B cell (primary cell): ENCODE results near the gene ASTN2. TPM values are rescaled to one million over a fixed set of nuclear protein-coding genes. Genes with fewer than 3 reads are reported as not detected.

Experiments used
- ATAC-seq: fragments of 200-7000 bp; cut with Tn5 transposase; one replicate; pipeline ENCODE4 v1.10.0; 2021; ENCODE audit warnings: low read depth, mild to moderate bottlenecking, moderate number of reproducible peaks, moderate library complexity
- CTCF ChIA-PET: fragments of 350-600 bp; sonication (Branson Sonifier 250); formaldehyde crosslinking; loops from one replicate; lab custom pipeline; 2021; ENCODE audit warnings: antibody characterized with exemption, inconsistent platforms; lab: Charles Lee
- POLR2A ChIA-PET: fragments of 350-600 bp; sonication (Branson Sonifier 250); formaldehyde crosslinking; loops from one replicate; lab custom pipeline; 2021; ENCODE audit warnings: antibody characterized with exemption; lab: Charles Lee
- DNase-seq: peaks from one replicate; pipeline ENCODE4 v3.0.0; 2013
- H2AFZ ChIP-seq: 2 replicates; pipeline ENCODE4 v1.6.1; 2012; ENCODE audit warnings: mild to moderate bottlenecking, low read depth, low read length; ENCODE audit not compliant: insufficient read depth, poor library complexity, severe bottlenecking
- H3K27ac ChIP-seq, 2 donors: 1 replicate in 1 of 2; 2 replicates in 1 of 2; pipeline ENCODE4 v1.5.1; 2012 to 2013; ENCODE audit warnings: low read length in 2 of 2, mild to moderate bottlenecking in 2 of 2, moderate library complexity in 1 of 2
- H3K27me3 ChIP-seq, 4 experiments: fragments of 200-600 bp in 1 of 4; sonication (generic) in 1 of 4; replicated peaks in 1 of 4; 1 replicate in 2 of 4; 2 replicates in 2 of 4; pipeline versions ENCODE4 v1.6.1 to v1.7.0; 2013 to 2016; ENCODE audit warnings: low read length in 3 of 4, mild to moderate bottlenecking in 2 of 4, mixed read lengths in 1 of 4, moderate library complexity in 1 of 4; ENCODE audit not compliant: insufficient read depth in 4 of 4, control insufficient read depth in 3 of 4; ENCODE audit errors: control extremely low read depth in 1 of 4
- H3K36me3 ChIP-seq, 2 experiments: replicated peaks in 1 of 2; 1 replicate in 1 of 2; 2 replicates in 1 of 2; pipeline versions ENCODE4 v1.6.1 to v1.7.1; 2013; ENCODE audit warnings: low read length in 1 of 2; ENCODE audit not compliant: insufficient read depth in 2 of 2, control insufficient read depth in 1 of 2; ENCODE audit errors: control extremely low read depth in 1 of 2, extremely low read depth in 1 of 2
- H3K4me1 ChIP-seq, 2 donors: fragments of 200-600 bp in 1 of 2; sonication (generic) in 1 of 2; 1 replicate in 1 of 2; 2 replicates in 1 of 2; pipeline versions ENCODE4 v1.5.1 to v1.6.1; 2013 to 2017; ENCODE audit warnings: low read length in 2 of 2; ENCODE audit not compliant: control insufficient read depth in 2 of 2, insufficient read depth in 2 of 2
- H3K4me2 ChIP-seq: replicated peaks from 2 replicates; pipeline ENCODE3; 2012; ENCODE audit warnings: mild to moderate bottlenecking, low read depth, low read length; ENCODE audit not compliant: poor library complexity, severe bottlenecking
- H3K4me3 ChIP-seq, 5 experiments: fragments of 200-600 bp in 1 of 5; sonication (generic) in 1 of 5; 1 replicate in 3 of 5; 2 replicates in 2 of 5; pipeline versions ENCODE4 v1.5.1 to v1.7.0; 2011 to 2016; ENCODE audit warnings: low read length in 4 of 5, mild to moderate bottlenecking in 4 of 5, low read depth in 2 of 5, control low read depth in 1 of 5, moderate library complexity in 1 of 5; ENCODE audit not compliant: insufficient read depth in 1 of 5; ENCODE audit errors: control extremely low read depth in 1 of 5, extremely low read depth in 1 of 5
- H3K79me2 ChIP-seq: fragments of 200-600 bp; sonication (generic); one replicate; pipeline ENCODE4 v1.6.0; 2016; ENCODE audit warnings: low read length; ENCODE audit not compliant: control insufficient read depth, insufficient read depth
- H3K9ac ChIP-seq: fragments of 200-600 bp; sonication (generic); 2 replicates; pipeline ENCODE4 v1.6.1; 2017; ENCODE audit warnings: mild to moderate bottlenecking, low read length, moderate library complexity
- H3K9me3 ChIP-seq, 3 donors: one replicate each; pipeline versions ENCODE4 v1.6.1 to v1.7.1; 2013; ENCODE audit warnings: low read length in 2 of 3; ENCODE audit not compliant: control insufficient read depth in 2 of 3, insufficient read depth in 1 of 3; ENCODE audit errors: control extremely low read depth in 1 of 3
- H4K20me1 ChIP-seq: 2 replicates; pipeline ENCODE4 v1.6.0; 2012; ENCODE audit warnings: mild to moderate bottlenecking, low read length; ENCODE audit not compliant: insufficient read depth, control insufficient read depth, poor library complexity, severe bottlenecking
- H3K27ac Mint-ChIP-seq: one replicate; pipeline ENCODE4 v1.8.0; 2021; ENCODE audit warnings: mixed read lengths
- H3K27me3 Mint-ChIP-seq: one replicate; pipeline ENCODE4 v1.8.0; 2021; ENCODE audit warnings: mixed read lengths
- H3K4me1 Mint-ChIP-seq: one replicate; pipeline ENCODE4 v1.8.0; 2021; ENCODE audit warnings: mixed read lengths
- H3K4me3 Mint-ChIP-seq: one replicate; pipeline ENCODE4 v1.8.0; 2021; ENCODE audit warnings: mixed read lengths
- H3K9me3 Mint-ChIP-seq: one replicate; pipeline ENCODE4 v1.8.0; 2022; ENCODE audit warnings: mixed read lengths; ENCODE audit not compliant: insufficient read depth
- EZH2 ChIP-seq: IDR thresholded peaks from 2 replicates; pipeline ENCODE4 v1.6.1; 2012; ENCODE audit warnings: borderline replicate concordance, low read depth, mild to moderate bottlenecking, moderate library complexity, low read length; ENCODE audit not compliant: insufficient read depth, poor library complexity, severe bottlenecking
- WGBS: methylation state at CpG from one replicate; pipeline ENCODE4 v1.1.5; 2013; ENCODE audit warnings: missing lambda C conversion rate; ENCODE audit not compliant: insufficient coverage; 5-methylcytosine and 5-hydroxymethylcytosine counted together
- intact Hi-C: fragments of 100-400 bp; cut with micrococcal nuclease; formaldehyde crosslinking; loops from one replicate; pipeline ENCODE4 v1.10.0; 2022
- polyA plus RNA-seq: library from polyadenylated mRNA; depleted of rRNA; stranded (reverse); fragments of >200 nt; gene quantifications from 2 replicates; pipeline ENCODE4 v1.2.3, GENCODE V29; 2012
- total RNA-seq, 2 donors: library from RNA; stranded (reverse); fragments of 120-200 nt in 1 of 2; gene quantifications; 1 replicate in 1 of 2; 2 replicates in 1 of 2; pipeline versions ENCODE4 v1.2.3 to v1.2.4, GENCODE V29; 2013 to 2022
- TF ChIP-seq, protein P1 (sequence below): fragments of 200-600 bp; IDR thresholded peaks from one replicate; pipeline ENCODE4 v1.8.0; 2022; ENCODE audit warnings: antibody characterized with exemption, mild to moderate bottlenecking

ASTN2 gene
- total and polyA plus RNA-seq, 2 donors (not counting 1 experiment from before 2014, with no cell fraction given) = 1.2 to 3.6 TPM

DNA sequence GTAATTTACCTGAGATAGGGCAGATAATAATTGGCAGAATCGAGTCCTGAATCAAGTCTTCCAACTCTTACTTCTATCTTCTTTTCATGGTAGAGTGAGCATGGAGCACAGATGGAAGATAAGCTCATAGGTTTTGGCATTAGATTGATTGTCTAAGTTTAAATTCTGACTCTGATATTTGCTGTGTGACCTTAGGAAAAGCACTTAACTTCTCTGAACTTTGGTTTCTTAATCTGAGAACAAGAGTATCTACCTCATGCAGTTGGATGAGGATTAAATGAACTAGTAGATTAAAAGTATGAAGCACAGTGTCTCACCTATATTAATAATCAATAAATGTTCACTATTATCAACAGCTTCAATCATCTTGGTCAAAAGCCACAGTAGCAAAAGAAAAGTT is 9.4 kb upstream of the ASTN2 start:
- Histone ChIP-seq H3K36me3 (no peaks in the 10 kb centered on the region), H3K4me3 (no peak overlapping the region), H3K79me2 (no peaks in the 10 kb centered on the region), H3K9ac (no peak overlapping the region), H3K4me2 (no peak overlapping the region), H2AFZ (no peak overlapping the region), H3K4me1 (no peaks in the 10 kb centered on the region), H3K27me3 (peaks cover 0 to 3% (median 0%) of the 10 kb centered on the region in 4 experiments), H3K27ac (no peak overlapping the region), H4K20me1 (no peaks in the 10 kb centered on the region), H3K9me3 (no peaks in the 10 kb centered on the region)
- no peaks in the 10 kb centered on the region for H3K9me3 Mint-ChIP-seq
- DNase-seq (no peak), ATAC-seq (no peak)
- TF ChIP-seq EZH2 = no peak
- ChIA-PET POLR2A (no interaction called here), CTCF (no interaction called here)
- no peak overlapping the region for H3K27ac Mint-ChIP-seq
- intact Hi-C loops = no loop called here
- no peak overlapping the region for H3K4me3 Mint-ChIP-seq
- no peaks in the 10 kb centered on the region for H3K4me1 Mint-ChIP-seq
- H3K27me3 Mint-ChIP-seq = peaks cover 3% of the 10 kb centered on the region
- WGBS = no CpG with 5 or more reads among the region's 1 CpG

DNA sequence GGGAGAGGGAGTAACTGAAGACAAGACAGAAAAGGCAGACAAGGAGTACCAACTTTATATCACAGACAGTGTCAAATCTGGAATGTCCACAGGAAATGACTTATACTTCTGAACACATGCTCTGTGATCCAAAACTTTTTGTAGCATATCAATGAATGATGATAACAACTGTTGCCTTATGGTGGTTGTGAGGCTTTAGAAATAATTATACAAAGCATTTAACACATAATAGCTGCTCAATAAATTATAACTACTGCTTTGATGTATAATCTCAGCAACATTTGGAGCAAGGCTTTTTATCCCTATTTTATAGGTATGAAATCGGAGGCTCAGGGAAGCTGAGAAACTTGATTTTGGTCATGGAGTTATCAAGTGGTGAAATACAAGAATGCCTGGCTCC is 3.3 kb upstream of the ASTN2 start:
- no peak for DNase-seq
- ATAC-seq = no peak
- no peaks in the 10 kb centered on the region for H4K20me1 ChIP-seq
- POLR2A ChIA-PET = no interaction called here
- H3K9me3 Mint-ChIP-seq = no peaks in the 10 kb centered on the region
- no peaks in the 10 kb centered on the region for H3K4me1 ChIP-seq
- peaks cover 0 to 35% (median 11%) of the 10 kb centered on the region in 4 experiments for H3K27me3 ChIP-seq
- H3K4me2 ChIP-seq = no peak overlapping the region
- peaks cover 4% of the 10 kb centered on the region for H3K4me1 Mint-ChIP-seq
- intact Hi-C loops = no loop called here
- no peak overlapping the region for H3K27ac Mint-ChIP-seq
- no peak overlapping the region for H3K9ac ChIP-seq
- no CpG with 5 or more reads among the region's 1 CpG for WGBS
- no peak overlapping the region for H3K27ac ChIP-seq
- no peak overlapping the region for H3K4me3 Mint-ChIP-seq
- H3K4me3 ChIP-seq = no peak overlapping the region
- H2AFZ ChIP-seq = no peak overlapping the region
- CTCF ChIA-PET = no interaction called here
- peaks cover 0 to 7% (median 0%) of the 10 kb centered on the region in 3 donors for H3K9me3 ChIP-seq
- H3K79me2 ChIP-seq = no peaks in the 10 kb centered on the region
- no peak for TF ChIP-seq EZH2
- TF ChIP-seq, protein P1, sequence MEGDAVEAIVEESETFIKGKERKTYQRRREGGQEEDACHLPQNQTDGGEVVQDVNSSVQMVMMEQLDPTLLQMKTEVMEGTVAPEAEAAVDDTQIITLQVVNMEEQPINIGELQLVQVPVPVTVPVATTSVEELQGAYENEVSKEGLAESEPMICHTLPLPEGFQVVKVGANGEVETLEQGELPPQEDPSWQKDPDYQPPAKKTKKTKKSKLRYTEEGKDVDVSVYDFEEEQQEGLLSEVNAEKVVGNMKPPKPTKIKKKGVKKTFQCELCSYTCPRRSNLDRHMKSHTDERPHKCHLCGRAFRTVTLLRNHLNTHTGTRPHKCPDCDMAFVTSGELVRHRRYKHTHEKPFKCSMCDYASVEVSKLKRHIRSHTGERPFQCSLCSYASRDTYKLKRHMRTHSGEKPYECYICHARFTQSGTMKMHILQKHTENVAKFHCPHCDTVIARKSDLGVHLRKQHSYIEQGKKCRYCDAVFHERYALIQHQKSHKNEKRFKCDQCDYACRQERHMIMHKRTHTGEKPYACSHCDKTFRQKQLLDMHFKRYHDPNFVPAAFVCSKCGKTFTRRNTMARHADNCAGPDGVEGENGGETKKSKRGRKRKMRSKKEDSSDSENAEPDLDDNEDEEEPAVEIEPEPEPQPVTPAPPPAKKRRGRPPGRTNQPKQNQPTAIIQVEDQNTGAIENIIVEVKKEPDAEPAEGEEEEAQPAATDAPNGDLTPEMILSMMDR = no peak
- no peaks in the 10 kb centered on the region for H3K36me3 ChIP-seq
- peaks cover 7% of the 10 kb centered on the region for H3K27me3 Mint-ChIP-seq
